ENCODE measurements around the gene DMBX1. TPM values are rescaled to one million over a fixed set of nuclear protein-coding genes. Genes with fewer than 3 reads are reported as not detected.

The DMBX1 gene
- total and polyA plus RNA-seq, 9 of the 15 experiments (the other 6 are each of a cell fraction or from before 2014, with no cell fraction given) = 0.25 to 4.3 (median 1.0) TPM

GRCh38 chr1:46449223-46450159, 40.1 kb upstream of the DMBX1 start (continued):
- TF ChIP-seq ZNF140 (CRISPR knock-in tag; IDR thresholded peaks at IDR 0.05) (no peak), FOXJ2 (tag; IDR thresholded peaks at IDR 0.05) (no peak), AFF4 (CRISPR knock-in tag; IDR thresholded peaks at IDR 0.05) (no peak), TCF3 (CRISPR knock-in tag; IDR thresholded peaks at IDR 0.05) (peak; percentile 66), RCOR1 (IDR thresholded peaks at IDR 0.05; ENCODE audit: borderline replicate concordance in 1 of 2, low read depth in 2 of 2, low read length in 2 of 2) (peak; percentile 11 to 32; a peak in 1 of 4 replicates), SMAD4 (CRISPR knock-in tag; conservative IDR thresholded peaks at IDR 0.05) (peak; percentile 57; the same call in 1 of the 2 replicates), SIX5 (IDR thresholded peaks at IDR 0.05; ENCODE audit: borderline replicate concordance in 1 of 2, insufficient read depth in 1 of 2, low read depth in 1 of 2, low read length in 2 of 2) (no peak), MECOM (CRISPR knock-in tag; IDR thresholded peaks at IDR 0.05) (no peak), ARID1B (IDR thresholded peaks at IDR 0.05) (peak; percentile 38), MTA2 (IDR thresholded peaks at IDR 0.05; ENCODE audit: low read depth) (peak; percentile 35; the same call in 1 of the 2 replicates), ZNF23 (CRISPR knock-in tag; IDR thresholded peaks at IDR 0.05) (no peak), ZNF175 (CRISPR knock-in tag; IDR thresholded peaks at IDR 0.05; ENCODE audit: low read depth) (peak; percentile 58; the same call in 1 of the 2 replicates), RFX1 (IDR thresholded peaks at IDR 0.05) (no peak), SMARCA5 (IDR thresholded peaks at IDR 0.05) (0 out of 2 replicates have a peak, but pooled peaks have one; percentile 23), RB1 (IDR thresholded peaks at IDR 0.05; ENCODE audit: low read depth) (no peak), ZNF121 (CRISPR knock-in tag; conservative IDR thresholded peaks at IDR 0.05) (peak; percentile 87)
- TF ChIP-seq, protein P1, sequence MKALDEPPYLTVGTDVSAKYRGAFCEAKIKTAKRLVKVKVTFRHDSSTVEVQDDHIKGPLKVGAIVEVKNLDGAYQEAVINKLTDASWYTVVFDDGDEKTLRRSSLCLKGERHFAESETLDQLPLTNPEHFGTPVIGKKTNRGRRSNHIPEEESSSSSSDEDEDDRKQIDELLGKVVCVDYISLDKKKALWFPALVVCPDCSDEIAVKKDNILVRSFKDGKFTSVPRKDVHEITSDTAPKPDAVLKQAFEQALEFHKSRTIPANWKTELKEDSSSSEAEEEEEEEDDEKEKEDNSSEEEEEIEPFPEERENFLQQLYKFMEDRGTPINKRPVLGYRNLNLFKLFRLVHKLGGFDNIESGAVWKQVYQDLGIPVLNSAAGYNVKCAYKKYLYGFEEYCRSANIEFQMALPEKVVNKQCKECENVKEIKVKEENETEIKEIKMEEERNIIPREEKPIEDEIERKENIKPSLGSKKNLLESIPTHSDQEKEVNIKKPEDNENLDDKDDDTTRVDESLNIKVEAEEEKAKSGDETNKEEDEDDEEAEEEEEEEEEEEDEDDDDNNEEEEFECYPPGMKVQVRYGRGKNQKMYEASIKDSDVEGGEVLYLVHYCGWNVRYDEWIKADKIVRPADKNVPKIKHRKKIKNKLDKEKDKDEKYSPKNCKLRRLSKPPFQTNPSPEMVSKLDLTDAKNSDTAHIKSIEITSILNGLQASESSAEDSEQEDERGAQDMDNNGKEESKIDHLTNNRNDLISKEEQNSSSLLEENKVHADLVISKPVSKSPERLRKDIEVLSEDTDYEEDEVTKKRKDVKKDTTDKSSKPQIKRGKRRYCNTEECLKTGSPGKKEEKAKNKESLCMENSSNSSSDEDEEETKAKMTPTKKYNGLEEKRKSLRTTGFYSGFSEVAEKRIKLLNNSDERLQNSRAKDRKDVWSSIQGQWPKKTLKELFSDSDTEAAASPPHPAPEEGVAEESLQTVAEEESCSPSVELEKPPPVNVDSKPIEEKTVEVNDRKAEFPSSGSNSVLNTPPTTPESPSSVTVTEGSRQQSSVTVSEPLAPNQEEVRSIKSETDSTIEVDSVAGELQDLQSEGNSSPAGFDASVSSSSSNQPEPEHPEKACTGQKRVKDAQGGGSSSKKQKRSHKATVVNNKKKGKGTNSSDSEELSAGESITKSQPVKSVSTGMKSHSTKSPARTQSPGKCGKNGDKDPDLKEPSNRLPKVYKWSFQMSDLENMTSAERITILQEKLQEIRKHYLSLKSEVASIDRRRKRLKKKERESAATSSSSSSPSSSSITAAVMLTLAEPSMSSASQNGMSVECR (CRISPR knock-in tag; IDR thresholded peaks at IDR 0.05) = no peak
- TF ChIP-seq, protein P2, sequence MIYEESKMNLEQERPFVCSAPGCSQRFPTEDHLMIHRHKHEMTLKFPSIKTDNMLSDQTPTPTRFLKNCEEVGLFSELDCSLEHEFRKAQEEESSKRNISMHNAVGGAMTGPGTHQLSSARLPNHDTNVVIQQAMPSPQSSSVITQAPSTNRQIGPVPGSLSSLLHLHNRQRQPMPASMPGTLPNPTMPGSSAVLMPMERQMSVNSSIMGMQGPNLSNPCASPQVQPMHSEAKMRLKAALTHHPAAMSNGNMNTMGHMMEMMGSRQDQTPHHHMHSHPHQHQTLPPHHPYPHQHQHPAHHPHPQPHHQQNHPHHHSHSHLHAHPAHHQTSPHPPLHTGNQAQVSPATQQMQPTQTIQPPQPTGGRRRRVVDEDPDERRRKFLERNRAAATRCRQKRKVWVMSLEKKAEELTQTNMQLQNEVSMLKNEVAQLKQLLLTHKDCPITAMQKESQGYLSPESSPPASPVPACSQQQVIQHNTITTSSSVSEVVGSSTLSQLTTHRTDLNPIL (CRISPR knock-in tag; IDR thresholded peaks at IDR 0.05) = no peak
